Activated naive CD8-positive, alpha-beta T cell treated with anti-CD3 and anti-CD28 coated beads, Interleukin-2, amount 50 U/mL, for 24 hours (primary cell): Measurements from ENCODE around the gene TP63.

Experiments
- ATAC-seq: fragments of 150-1000 bp; cut with Tn5 transposase; one replicate; pipeline ENCODE4 v1.10.0; 2021
- DNase-seq: peaks from one replicate; pipeline ENCODE4 v3.0.0; 2021
- H3K27ac Mint-ChIP-seq: one replicate; pipeline ENCODE4 v1.8.0; 2021; ENCODE audit warnings: mild to moderate bottlenecking, mixed read lengths
- H3K27me3 Mint-ChIP-seq: one replicate; pipeline ENCODE4 v1.8.0; 2021; ENCODE audit warnings: mixed read lengths
- H3K36me3 Mint-ChIP-seq: one replicate; pipeline ENCODE4 v1.8.0; 2021; ENCODE audit warnings: low read depth, mixed read lengths
- H3K4me1 Mint-ChIP-seq: one replicate; pipeline ENCODE4 v1.8.0; 2021; ENCODE audit warnings: mixed read lengths
- H3K4me3 Mint-ChIP-seq: one replicate; pipeline ENCODE4 v1.8.0; 2021; ENCODE audit warnings: mild to moderate bottlenecking, moderate library complexity, mixed read lengths
- H3K9me3 Mint-ChIP-seq: one replicate; pipeline ENCODE4 v1.8.0; 2021; ENCODE audit warnings: mixed read lengths

Gene TP63

GRCh38 chr3:189833266-189833665 is 202.1 kb downstream of the TP63 start:
- ATAC-seq (no peak), DNase-seq (no peak)
- Mint-ChIP-seq H3K4me1 (no peaks in the 10 kb centered on the region), H3K4me3 (no peak overlapping the region), H3K27ac (no peak overlapping the region), H3K36me3 (no peaks in the 10 kb centered on the region), H3K27me3 (peaks cover 6% of the 10 kb centered on the region), H3K9me3 (no peaks in the 10 kb centered on the region)

GRCh38 chr3:189833996-189834395 is 202.8 kb downstream of the TP63 start:
- H3K36me3 Mint-ChIP-seq: no peaks in the 10 kb centered on the region
- no peak overlapping the region for H3K27ac Mint-ChIP-seq
- no peaks in the 10 kb centered on the region for H3K9me3 Mint-ChIP-seq
- H3K4me3 Mint-ChIP-seq: no peak overlapping the region
- ATAC-seq (no peak), DNase-seq (no peak)
- H3K27me3 Mint-ChIP-seq: peaks cover 7% of the 10 kb centered on the region
- no peaks in the 10 kb centered on the region for H3K4me1 Mint-ChIP-seq

- Mint-ChIP-seq H3K4me3 (no peak overlapping the region), H3K27me3 (peaks cover 7% of the 10 kb centered on the region), H3K4me1 (no peaks in the 10 kb centered on the region), H3K9me3 (no peaks in the 10 kb centered on the region), H3K27ac (no peak overlapping the region), H3K36me3 (no peaks in the 10 kb centered on the region)
- ATAC-seq (no peak), DNase-seq (no peak)
These were observed 203.3 kb downstream of the TP63 start for GRCh38 chr3:189834462-189834861.

- no peaks in the 10 kb centered on the region for H3K36me3 Mint-ChIP-seq
- ATAC-seq: no peak
These were observed 205.6 kb downstream of the TP63 start for GRCh38 chr3:189836795-189837194.

GRCh38 chr3:189838291-189838690 is 207.1 kb downstream of the TP63 start:
- no peak for DNase-seq
- ATAC-seq: no peak
- Mint-ChIP-seq H3K36me3 (no peaks in the 10 kb centered on the region), H3K9me3 (no peaks in the 10 kb centered on the region), H3K27me3 (peaks cover 7% of the 10 kb centered on the region), H3K4me3 (no peak overlapping the region), H3K27ac (no peak overlapping the region), H3K4me1 (peaks cover 12% of the 10 kb centered on the region)

More at GRCh38 chr3:189836795-189837194, 205.6 kb downstream of the TP63 start:
- Mint-ChIP-seq H3K9me3 (no peaks in the 10 kb centered on the region), H3K27ac (no peak overlapping the region), H3K4me3 (no peak overlapping the region), H3K4me1 (peaks cover 6% of the 10 kb centered on the region), H3K27me3 (peaks cover 7% of the 10 kb centered on the region)
- no peak for DNase-seq

GRCh38 chr3:189839576-189839975 is 208.4 kb downstream of the TP63 start:
- Mint-ChIP-seq H3K9me3 (no peaks in the 10 kb centered on the region), H3K36me3 (no peaks in the 10 kb centered on the region), H3K27ac (no peak overlapping the region), H3K4me1 (peaks cover 12% of the 10 kb centered on the region), H3K4me3 (no peak overlapping the region), H3K27me3 (peaks cover 7% of the 10 kb centered on the region)
- ATAC-seq (no peak), DNase-seq (no peak)

- H3K27ac Mint-ChIP-seq: peak overlapping the region; percentile 44
- no peak overlapping the region for H3K4me3 Mint-ChIP-seq
- peaks cover 13% of the 10 kb centered on the region for H3K27me3 Mint-ChIP-seq
- no peaks in the 10 kb centered on the region for H3K9me3 Mint-ChIP-seq
- DNase-seq (no peak), ATAC-seq (peak; percentile 61)
- H3K4me1 Mint-ChIP-seq: peaks cover 12% of the 10 kb centered on the region
- no peaks in the 10 kb centered on the region for H3K36me3 Mint-ChIP-seq
These were observed 210.4 kb downstream of the TP63 start for GRCh38 chr3:189841473-189842205.

- ATAC-seq: no peak
- Mint-ChIP-seq H3K27me3 (peaks cover 10% of the 10 kb centered on the region), H3K27ac (no peak overlapping the region), H3K36me3 (no peaks in the 10 kb centered on the region), H3K9me3 (no peaks in the 10 kb centered on the region), H3K4me3 (no peak overlapping the region), H3K4me1 (peaks cover 12% of the 10 kb centered on the region)
- DNase-seq: no peak
These were observed 211.8 kb downstream of the TP63 start for GRCh38 chr3:189842681-189843602.

- DNase-seq (no peak), ATAC-seq (no peak)
- H3K27ac Mint-ChIP-seq: no peak overlapping the region
- no peaks in the 10 kb centered on the region for H3K36me3 Mint-ChIP-seq
- H3K4me1 Mint-ChIP-seq: peaks cover 12% of the 10 kb centered on the region
- H3K27me3 Mint-ChIP-seq: peaks cover 5% of the 10 kb centered on the region
- no peaks in the 10 kb centered on the region for H3K9me3 Mint-ChIP-seq
- no peak overlapping the region for H3K4me3 Mint-ChIP-seq
These were observed 213.9 kb downstream of the TP63 start for GRCh38 chr3:189845069-189845468.

- H3K4me1 Mint-ChIP-seq: no peaks in the 10 kb centered on the region
- no peak overlapping the region for H3K4me3 Mint-ChIP-seq
- DNase-seq (no peak), ATAC-seq (no peak)
- H3K27ac Mint-ChIP-seq: no peak overlapping the region
- peaks cover 5% of the 10 kb centered on the region for H3K27me3 Mint-ChIP-seq
- no peaks in the 10 kb centered on the region for H3K36me3 Mint-ChIP-seq
- no peaks in the 10 kb centered on the region for H3K9me3 Mint-ChIP-seq
These were observed 217.3 kb downstream of the TP63 start for GRCh38 chr3:189848395-189849040.

GRCh38 chr3:189849262-189849661 is 218.1 kb downstream of the TP63 start:
- DNase-seq: no peak
- H3K4me1 Mint-ChIP-seq: no peaks in the 10 kb centered on the region
- no peaks in the 10 kb centered on the region for H3K36me3 Mint-ChIP-seq
- H3K9me3 Mint-ChIP-seq: no peaks in the 10 kb centered on the region
- peaks cover 5% of the 10 kb centered on the region for H3K27me3 Mint-ChIP-seq
- no peak overlapping the region for H3K4me3 Mint-ChIP-seq
- H3K27ac Mint-ChIP-seq: no peak overlapping the region
- no peak for ATAC-seq

- DNase-seq: no peak
- no peaks in the 10 kb centered on the region for H3K36me3 Mint-ChIP-seq
These were observed 220.5 kb downstream of the TP63 start for GRCh38 chr3:189851682-189852081.

GRCh38 chr3:189853906-189854305 is 222.7 kb downstream of the TP63 start:
- Mint-ChIP-seq H3K4me3 (no peak overlapping the region), H3K27ac (no peak overlapping the region), H3K27me3 (peaks cover 2% of the 10 kb centered on the region), H3K4me1 (no peaks in the 10 kb centered on the region), H3K9me3 (no peaks in the 10 kb centered on the region), H3K36me3 (no peaks in the 10 kb centered on the region)
- ATAC-seq (no peak), DNase-seq (no peak)

More at GRCh38 chr3:189851682-189852081, 220.5 kb downstream of the TP63 start:
- Mint-ChIP-seq H3K4me1 (no peaks in the 10 kb centered on the region), H3K27me3 (no peaks in the 10 kb centered on the region), H3K4me3 (no peak overlapping the region), H3K9me3 (no peaks in the 10 kb centered on the region), H3K27ac (no peak overlapping the region)
- no peak for ATAC-seq

GRCh38 chr3:189860296-189860695 is 229.1 kb downstream of the TP63 start:
- no peak overlapping the region for H3K27ac Mint-ChIP-seq
- no peaks in the 10 kb centered on the region for H3K4me1 Mint-ChIP-seq
- H3K4me3 Mint-ChIP-seq: no peak overlapping the region
- no peaks in the 10 kb centered on the region for H3K9me3 Mint-ChIP-seq
- no peaks in the 10 kb centered on the region for H3K36me3 Mint-ChIP-seq
- DNase-seq: no peak
- no peak for ATAC-seq
- peaks cover 2% of the 10 kb centered on the region for H3K27me3 Mint-ChIP-seq
